OCI-M2 (cell line): Measurements from ENCODE around the gene HEMGN.
A peak's percentile ranks its signal among the peaks of the same experiment; 100 is the strongest.

ENCODE experiments used
- DNase-seq: peaks from one replicate; lab custom pipeline; 2025; ENCODE audit not compliant: unreplicated experiment; lab: John Stamatoyannopoulos, UW

HEMGN gene

DNA sequence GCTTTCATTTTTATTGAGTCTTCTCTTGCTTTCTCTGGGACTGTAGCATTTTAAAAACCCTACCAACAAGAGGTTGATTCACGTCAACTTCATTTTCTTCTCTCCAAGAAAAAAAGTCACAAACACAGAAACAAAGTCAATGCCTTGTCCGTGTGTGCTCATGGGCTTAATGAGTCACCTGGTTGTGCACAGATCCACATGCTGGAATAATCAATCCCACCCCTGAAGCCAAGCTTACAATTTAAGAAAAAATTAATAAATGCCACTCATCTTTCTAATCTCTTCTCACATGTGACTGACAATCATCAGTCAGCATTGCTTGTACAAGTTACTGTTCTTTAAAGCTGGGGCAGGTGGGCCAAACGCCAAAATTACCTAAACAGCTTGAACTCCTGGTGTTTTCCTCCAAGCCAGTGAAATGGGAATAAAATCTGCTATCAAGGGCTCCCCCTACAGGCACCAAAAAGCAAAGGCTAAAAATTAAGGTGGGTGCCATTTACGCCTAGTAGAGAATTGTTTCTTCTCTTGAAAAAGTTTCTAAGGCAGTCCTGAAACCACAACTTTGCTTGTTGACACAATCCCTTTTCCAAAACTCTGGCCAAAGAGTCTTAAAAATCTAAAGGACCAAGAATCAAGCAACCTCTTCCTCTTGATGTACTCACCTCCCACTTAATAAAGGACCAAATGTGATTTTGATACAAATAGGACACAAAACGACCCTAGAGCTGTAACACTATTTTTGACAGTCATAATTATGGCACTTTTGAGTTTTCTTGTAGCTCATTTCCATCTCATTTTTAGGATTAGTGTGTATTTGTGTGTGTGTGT, 37.0 kb downstream of the HEMGN start:
- peak; percentile 3 for DNase-seq

- no peak for DNase-seq
Observed at GRCh38 chr9:97900103-97900737, 37.8 kb downstream of the HEMGN start.

DNA sequence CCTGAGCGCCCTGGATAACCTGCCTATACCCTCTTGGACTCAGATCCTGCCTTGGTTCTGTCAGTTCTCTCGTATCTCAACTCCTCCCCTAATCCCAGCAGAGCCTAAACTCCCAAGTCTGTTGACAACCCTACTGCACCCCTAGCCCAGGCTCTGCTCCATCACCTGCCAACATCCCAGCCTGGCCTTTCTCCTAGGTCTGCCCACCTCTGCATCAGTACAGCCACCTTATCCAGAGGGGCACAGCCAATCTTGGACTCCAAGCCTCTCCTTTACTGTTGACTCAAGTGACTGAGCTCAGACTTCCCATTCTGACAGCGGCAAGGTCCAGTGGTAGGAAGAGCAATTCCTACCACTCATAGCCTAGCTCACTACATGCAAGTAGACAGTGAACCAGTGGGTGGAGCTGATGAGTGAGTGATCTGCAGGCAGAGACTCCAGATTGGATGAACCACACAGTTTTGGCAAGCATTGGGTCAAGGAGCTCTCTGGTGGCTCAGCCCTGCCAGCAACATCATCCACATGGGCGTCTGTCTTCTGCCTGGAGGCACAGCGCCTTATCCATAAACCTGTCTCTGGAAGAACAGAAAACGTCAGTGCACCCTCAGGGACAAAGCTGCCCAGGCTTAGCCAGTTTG, 42.2 kb downstream of the HEMGN start:
- no peak for DNase-seq

- no peak for DNase-seq
Observed at GRCh38 chr9:97895211-97895610, 42.8 kb downstream of the HEMGN start.

DNA sequence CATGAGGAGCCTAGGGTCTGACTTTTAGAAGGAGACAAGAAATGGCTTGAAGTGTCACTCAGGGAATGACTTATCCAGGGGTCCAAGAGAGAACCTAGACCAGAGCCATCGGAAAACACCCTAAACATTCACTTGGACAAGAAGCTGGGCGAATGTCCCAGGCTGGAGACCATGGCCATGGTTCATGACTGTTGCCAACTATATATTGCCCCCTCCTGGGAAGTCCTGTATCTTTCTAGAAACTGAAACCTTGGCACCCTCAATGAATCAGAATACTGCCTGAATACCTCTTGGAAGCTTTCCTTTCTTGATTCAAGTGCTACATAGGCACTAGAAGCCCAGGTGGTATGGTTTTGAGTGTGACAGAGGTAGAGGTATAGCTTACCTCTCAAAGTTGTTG, 45.6 kb downstream of the HEMGN start:
- DNase-seq, result no peak

- DNase-seq, result no peak
Observed at GRCh38 chr9:97891736-97892135, 46.2 kb downstream of the HEMGN start.

GRCh38 chr9:97889941-97890887, 47.8 kb downstream of the HEMGN start:
- no peak for DNase-seq

DNA sequence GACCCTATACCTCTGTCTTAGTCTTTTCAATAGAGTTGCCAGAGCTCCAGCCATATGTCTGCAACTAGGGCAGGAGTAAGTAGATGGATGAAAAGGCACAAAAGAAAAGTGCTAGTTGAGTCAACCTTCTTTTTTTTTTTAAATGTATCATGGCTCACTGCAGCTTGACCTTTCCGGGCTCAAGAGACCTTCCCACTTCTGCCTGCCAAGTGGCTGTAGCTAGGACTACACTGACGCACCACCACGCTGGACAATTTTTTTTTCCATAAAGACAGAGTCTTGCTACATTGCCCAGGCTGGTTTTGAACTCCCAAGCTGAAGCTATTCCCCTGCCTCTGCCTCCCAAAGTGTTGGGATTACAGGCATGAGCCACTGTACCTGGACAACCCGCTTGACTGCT, 57.6 kb downstream of the HEMGN start:
- DNase-seq, result no peak
